ENCODE data around the gene INPP5K. TPM values are rescaled to one million over a fixed set of nuclear protein-coding genes. Genes with fewer than 3 reads are reported as not detected.

INPP5K gene
- total RNA-seq, 1 donor from 2014 or later: 24.7 TPM

- Mint-ChIP-seq H3K4me3 (no peak overlapping the region), H3K36me3 (ENCODE audit: low read depth) (peaks cover 21% of the 10 kb centered on the region), H3K4me1 (ENCODE audit: low read depth) (peaks cover 33% of the 10 kb centered on the region), H3K9me3 (no peaks in the 10 kb centered on the region), H3K27ac (peak overlapping the region; percentile 33), H3K27me3 (ENCODE audit: insufficient read depth) (peaks cover 5% of the 10 kb centered on the region)
- intact Hi-C loops (cut with micrococcal nuclease): no loop called here
- no peak for DNase-seq (ENCODE audit: low spot score)
Observed at GRCh38 chr17:1557355-1558095, 41.1 kb upstream of the INPP5K start.

GRCh38 chr17:1555651-1556471, 39.4 kb upstream of the INPP5K start:
- Mint-ChIP-seq H3K27me3 (ENCODE audit: insufficient read depth) (no peaks in the 10 kb centered on the region), H3K36me3 (ENCODE audit: low read depth) (peaks cover 18% of the 10 kb centered on the region), H3K27ac (no peak overlapping the region), H3K9me3 (no peaks in the 10 kb centered on the region), H3K4me3 (no peak overlapping the region), H3K4me1 (ENCODE audit: low read depth) (peaks cover 24% of the 10 kb centered on the region)
- DNase-seq (ENCODE audit: low spot score): no peak
- intact Hi-C loops (cut with micrococcal nuclease): no loop called here

- Mint-ChIP-seq H3K4me1 (ENCODE audit: low read depth) (peaks cover 19% of the 10 kb centered on the region), H3K9me3 (no peaks in the 10 kb centered on the region), H3K36me3 (ENCODE audit: low read depth) (peaks cover 27% of the 10 kb centered on the region), H3K27me3 (ENCODE audit: insufficient read depth) (no peaks in the 10 kb centered on the region), H3K4me3 (no peak overlapping the region), H3K27ac (no peak overlapping the region)
- intact Hi-C loops (cut with micrococcal nuclease): no loop called here
- DNase-seq (ENCODE audit: low spot score): no peak
Observed at GRCh38 chr17:1554751-1555540, 38.5 kb upstream of the INPP5K start.

GRCh38 chr17:1553354-1554266, 37.2 kb upstream of the INPP5K start:
- H3K9me3 Mint-ChIP-seq: no peaks in the 10 kb centered on the region
- no peak overlapping the region for H3K4me3 Mint-ChIP-seq
- peaks cover 19% of the 10 kb centered on the region for H3K4me1 Mint-ChIP-seq (ENCODE audit: low read depth)
- no peaks in the 10 kb centered on the region for H3K27me3 Mint-ChIP-seq (ENCODE audit: insufficient read depth)
- intact Hi-C loops (cut with micrococcal nuclease): no loop called here
- peaks cover 30% of the 10 kb centered on the region for H3K36me3 Mint-ChIP-seq (ENCODE audit: low read depth)
- H3K27ac Mint-ChIP-seq: no peak overlapping the region
- no peak for DNase-seq (ENCODE audit: low spot score)

- no peak overlapping the region for H3K27ac Mint-ChIP-seq
- H3K4me1 Mint-ChIP-seq (ENCODE audit: low read depth): peaks cover 19% of the 10 kb centered on the region
- intact Hi-C loops (cut with micrococcal nuclease): no loop called here
- no peaks in the 10 kb centered on the region for H3K9me3 Mint-ChIP-seq
- DNase-seq (ENCODE audit: low spot score): no peak
- peaks cover 32% of the 10 kb centered on the region for H3K36me3 Mint-ChIP-seq (ENCODE audit: low read depth)
- no peaks in the 10 kb centered on the region for H3K27me3 Mint-ChIP-seq (ENCODE audit: insufficient read depth)
- no peak overlapping the region for H3K4me3 Mint-ChIP-seq
Observed at GRCh38 chr17:1552932-1553331, 36.5 kb upstream of the INPP5K start.

- H3K4me1 Mint-ChIP-seq (ENCODE audit: low read depth): peaks cover 10% of the 10 kb centered on the region
- no peak for DNase-seq (ENCODE audit: low spot score)
- no peaks in the 10 kb centered on the region for H3K27me3 Mint-ChIP-seq (ENCODE audit: insufficient read depth)
- intact Hi-C loops (cut with micrococcal nuclease): no loop called here
- peaks cover 28% of the 10 kb centered on the region for H3K36me3 Mint-ChIP-seq (ENCODE audit: low read depth)
- H3K27ac Mint-ChIP-seq: no peak overlapping the region
- no peak overlapping the region for H3K4me3 Mint-ChIP-seq
- no peaks in the 10 kb centered on the region for H3K9me3 Mint-ChIP-seq
Observed at GRCh38 chr17:1551741-1552140, 35.3 kb upstream of the INPP5K start.

- no peak for DNase-seq (ENCODE audit: low spot score)
- H3K27ac Mint-ChIP-seq: no peak overlapping the region
- no peaks in the 10 kb centered on the region for H3K27me3 Mint-ChIP-seq (ENCODE audit: insufficient read depth)
- no peaks in the 10 kb centered on the region for H3K9me3 Mint-ChIP-seq
- H3K36me3 Mint-ChIP-seq (ENCODE audit: low read depth): peaks cover 28% of the 10 kb centered on the region
- H3K4me1 Mint-ChIP-seq (ENCODE audit: low read depth): no peaks in the 10 kb centered on the region
- no peak overlapping the region for H3K4me3 Mint-ChIP-seq
- intact Hi-C loops (cut with micrococcal nuclease): no loop called here
Observed at GRCh38 chr17:1548032-1548431, 31.6 kb upstream of the INPP5K start.

- H3K36me3 Mint-ChIP-seq (ENCODE audit: low read depth): peaks cover 27% of the 10 kb centered on the region
Observed at GRCh38 chr17:1546292-1546922, 30.0 kb upstream of the INPP5K start.

GRCh38 chr17:1545618-1546017, 29.2 kb upstream of the INPP5K start:
- Mint-ChIP-seq H3K27ac (no peak overlapping the region), H3K9me3 (no peaks in the 10 kb centered on the region), H3K27me3 (ENCODE audit: insufficient read depth) (no peaks in the 10 kb centered on the region), H3K4me1 (ENCODE audit: low read depth) (peaks cover 5% of the 10 kb centered on the region), H3K36me3 (ENCODE audit: low read depth) (peaks cover 28% of the 10 kb centered on the region), H3K4me3 (no peak overlapping the region)
- intact Hi-C loops (cut with micrococcal nuclease): no loop called here
- DNase-seq (ENCODE audit: low spot score): no peak

More at GRCh38 chr17:1546292-1546922, 30.0 kb upstream of the INPP5K start:
- H3K9me3 Mint-ChIP-seq: no peaks in the 10 kb centered on the region
- peaks cover under 1% of the 10 kb centered on the region for H3K4me1 Mint-ChIP-seq (ENCODE audit: low read depth)
- H3K27me3 Mint-ChIP-seq (ENCODE audit: insufficient read depth): no peaks in the 10 kb centered on the region
- no peak overlapping the region for H3K27ac Mint-ChIP-seq
- intact Hi-C loops (cut with micrococcal nuclease): no loop called here
- DNase-seq (ENCODE audit: low spot score): no peak
- no peak overlapping the region for H3K4me3 Mint-ChIP-seq

- Mint-ChIP-seq H3K27ac (no peak overlapping the region), H3K27me3 (ENCODE audit: insufficient read depth) (no peaks in the 10 kb centered on the region), H3K4me1 (ENCODE audit: low read depth) (peaks cover 5% of the 10 kb centered on the region), H3K4me3 (no peak overlapping the region), H3K36me3 (ENCODE audit: low read depth) (peaks cover 27% of the 10 kb centered on the region), H3K9me3 (no peaks in the 10 kb centered on the region)
- no peak for DNase-seq (ENCODE audit: low spot score)
- intact Hi-C loops (cut with micrococcal nuclease): no loop called here
Observed at GRCh38 chr17:1542316-1542715, 25.9 kb upstream of the INPP5K start.

- peaks cover 5% of the 10 kb centered on the region for H3K4me1 Mint-ChIP-seq (ENCODE audit: low read depth)
- intact Hi-C loops (cut with micrococcal nuclease): no loop called here
- H3K36me3 Mint-ChIP-seq (ENCODE audit: low read depth): peaks cover 24% of the 10 kb centered on the region
- no peak overlapping the region for H3K4me3 Mint-ChIP-seq
- H3K9me3 Mint-ChIP-seq: no peaks in the 10 kb centered on the region
- DNase-seq (ENCODE audit: low spot score): no peak
- no peaks in the 10 kb centered on the region for H3K27me3 Mint-ChIP-seq (ENCODE audit: insufficient read depth)
- no peak overlapping the region for H3K27ac Mint-ChIP-seq
Observed at GRCh38 chr17:1541367-1541904, 25.0 kb upstream of the INPP5K start.
